Activated T-helper 17 cell treated with anti-CD3 and anti-CD28 coated beads, Interleukin-2, amount 50 U/mL, for 72 hours (primary cell): ENCODE measurements around the gene OSGEP. TPM values are rescaled to one million over a fixed set of nuclear protein-coding genes. Genes with fewer than 3 reads are reported as not detected.
A peak's percentile ranks its signal among the peaks of the same experiment; 100 is the strongest.

ENCODE experiments used
- ATAC-seq: fragments of 150-1000 bp; cut with Tn5 transposase; replicated peaks from 2 replicates; pipeline ENCODE4 v1.10.0; 2021; ENCODE audit warnings: mild to moderate bottlenecking, moderate library complexity
- H3K27ac Mint-ChIP-seq: one replicate; pipeline ENCODE4 v1.8.0; 2022; ENCODE audit warnings: mixed read lengths
- H3K27me3 Mint-ChIP-seq: one replicate; pipeline ENCODE4 v1.8.0; 2022; ENCODE audit warnings: mixed read lengths
- H3K36me3 Mint-ChIP-seq: one replicate; pipeline ENCODE4 v1.8.0; 2022; ENCODE audit warnings: low read depth, mild to moderate bottlenecking, mixed read lengths
- H3K4me1 Mint-ChIP-seq: one replicate; pipeline ENCODE4 v1.8.0; 2022; ENCODE audit warnings: mixed read lengths
- H3K4me3 Mint-ChIP-seq: one replicate; pipeline ENCODE4 v1.8.0; 2022; ENCODE audit warnings: mild to moderate bottlenecking, mixed read lengths
- H3K9me3 Mint-ChIP-seq: one replicate; pipeline ENCODE4 v1.8.0; 2022; ENCODE audit warnings: mixed read lengths
- total RNA-seq, 2 donors: library from RNA; stranded (reverse); gene quantifications; one replicate each; pipeline ENCODE4 v1.2.3, GENCODE V29; 2022

OSGEP gene
- total RNA-seq, 2 donors from 2014 or later, result 40.5 to 42.3 TPM

DNA sequence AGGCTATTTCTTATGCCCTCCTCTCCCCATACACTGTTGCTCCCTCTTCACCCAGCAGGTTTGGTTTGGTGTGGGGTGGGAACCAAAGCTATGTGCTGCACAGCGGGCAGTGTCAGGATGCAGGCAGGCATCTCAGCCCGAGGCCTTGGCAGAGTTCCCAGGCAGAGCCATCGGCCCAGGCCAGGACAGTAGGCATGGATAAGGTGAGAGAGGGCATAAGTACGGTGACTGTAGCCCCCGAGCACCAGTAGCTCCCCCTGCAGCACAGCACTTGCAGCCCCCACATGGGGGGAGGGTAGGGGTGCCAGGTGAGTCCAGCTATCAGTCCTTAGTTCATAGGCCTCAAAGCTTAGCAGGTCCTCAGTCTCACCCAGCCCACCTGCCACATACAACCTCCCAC lies 25.8 kb downstream of the OSGEP start:
- no peak for ATAC-seq
- Mint-ChIP-seq H3K4me1 (peaks cover 11% of the 10 kb centered on the region), H3K36me3 (no peaks in the 10 kb centered on the region), H3K27me3 (no peaks in the 10 kb centered on the region), H3K9me3 (no peaks in the 10 kb centered on the region), H3K27ac (peak overlapping the region; percentile 59), H3K4me3 (no peak overlapping the region)

DNA sequence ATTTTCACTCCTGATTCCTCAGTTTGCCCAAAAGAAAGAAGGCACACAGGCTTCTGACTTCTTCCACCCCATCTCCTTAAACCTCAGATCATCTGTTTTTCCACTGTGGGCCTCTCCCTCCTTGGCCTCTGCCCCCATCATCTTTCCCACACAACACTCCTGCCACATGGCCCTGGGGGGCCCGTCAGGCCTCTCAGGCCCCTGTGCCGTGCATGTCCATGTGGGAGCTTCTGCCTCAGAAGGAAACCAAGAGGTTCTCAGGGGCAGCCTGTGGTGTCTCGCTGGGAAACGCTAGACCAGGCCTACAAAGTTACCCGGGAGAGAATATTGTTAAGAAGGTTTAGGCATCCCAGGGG lies 26.6 kb downstream of the OSGEP start:
- peak overlapping the region; percentile 59 for H3K27ac Mint-ChIP-seq
- no peaks in the 10 kb centered on the region for H3K27me3 Mint-ChIP-seq
- peak overlapping the region; percentile 56 for H3K4me3 Mint-ChIP-seq
- H3K4me1 Mint-ChIP-seq, result peaks cover 11% of the 10 kb centered on the region
- peak; percentile 18 for ATAC-seq
- no peaks in the 10 kb centered on the region for H3K9me3 Mint-ChIP-seq
- H3K36me3 Mint-ChIP-seq, result no peaks in the 10 kb centered on the region

- H3K36me3 Mint-ChIP-seq, result no peaks in the 10 kb centered on the region
- H3K27ac Mint-ChIP-seq, result peak overlapping the region; percentile 59
- H3K9me3 Mint-ChIP-seq, result no peaks in the 10 kb centered on the region
- H3K4me3 Mint-ChIP-seq, result peak overlapping the region; percentile 56
- peak; percentile 79 for ATAC-seq
- H3K27me3 Mint-ChIP-seq, result no peaks in the 10 kb centered on the region
- H3K4me1 Mint-ChIP-seq, result peaks cover 11% of the 10 kb centered on the region
Measured at GRCh38 chr14:20427231-20428009, 27.2 kb downstream of the OSGEP start.

DNA sequence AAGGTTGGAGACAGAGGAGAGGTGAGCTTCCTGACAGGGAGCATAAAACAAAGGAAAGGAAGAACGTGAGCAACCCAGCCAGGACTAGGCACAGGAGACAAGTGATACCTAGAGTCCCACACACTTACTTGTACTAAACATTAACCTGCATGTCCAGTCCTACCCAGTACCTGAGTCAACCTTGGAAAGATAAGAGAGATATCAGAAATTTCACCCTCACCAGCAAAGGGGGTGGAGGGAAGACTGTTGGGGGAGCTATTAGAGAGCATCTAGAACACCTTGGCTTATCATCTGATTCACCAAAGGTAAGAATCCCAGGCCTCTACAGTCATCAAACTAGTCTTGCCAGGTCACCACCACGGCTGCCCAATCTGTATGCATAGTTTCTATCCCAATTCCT lies 29.8 kb downstream of the OSGEP start:
- ATAC-seq, result no peak
- no peaks in the 10 kb centered on the region for H3K36me3 Mint-ChIP-seq
- peaks cover 11% of the 10 kb centered on the region for H3K4me1 Mint-ChIP-seq
- H3K4me3 Mint-ChIP-seq, result no peak overlapping the region
- no peak overlapping the region for H3K27ac Mint-ChIP-seq
- H3K27me3 Mint-ChIP-seq, result no peaks in the 10 kb centered on the region
- H3K9me3 Mint-ChIP-seq, result no peaks in the 10 kb centered on the region

DNA sequence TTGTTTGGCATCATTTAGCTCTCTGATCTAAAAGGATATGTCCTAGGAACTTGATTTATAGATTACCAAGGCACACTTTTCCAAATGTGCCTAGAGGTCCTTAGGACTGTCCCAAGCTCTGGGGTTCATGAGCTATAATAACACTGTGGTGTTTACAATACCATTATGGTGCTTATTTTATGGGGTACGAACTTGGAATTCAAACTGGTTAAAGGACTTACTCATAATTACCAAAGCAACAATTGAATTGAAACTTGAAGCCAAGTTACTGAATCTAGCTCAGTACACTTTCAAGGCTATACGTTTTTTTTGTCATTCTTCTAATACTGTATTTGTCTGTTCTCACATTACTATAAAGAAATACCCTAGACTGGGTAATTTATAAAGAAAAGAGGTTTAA lies 31.7 kb downstream of the OSGEP start:
- Mint-ChIP-seq H3K4me3 (no peak overlapping the region), H3K27ac (no peak overlapping the region), H3K36me3 (no peaks in the 10 kb centered on the region), H3K9me3 (no peaks in the 10 kb centered on the region), H3K27me3 (no peaks in the 10 kb centered on the region), H3K4me1 (peaks cover 9% of the 10 kb centered on the region)
- ATAC-seq, result no peak

DNA sequence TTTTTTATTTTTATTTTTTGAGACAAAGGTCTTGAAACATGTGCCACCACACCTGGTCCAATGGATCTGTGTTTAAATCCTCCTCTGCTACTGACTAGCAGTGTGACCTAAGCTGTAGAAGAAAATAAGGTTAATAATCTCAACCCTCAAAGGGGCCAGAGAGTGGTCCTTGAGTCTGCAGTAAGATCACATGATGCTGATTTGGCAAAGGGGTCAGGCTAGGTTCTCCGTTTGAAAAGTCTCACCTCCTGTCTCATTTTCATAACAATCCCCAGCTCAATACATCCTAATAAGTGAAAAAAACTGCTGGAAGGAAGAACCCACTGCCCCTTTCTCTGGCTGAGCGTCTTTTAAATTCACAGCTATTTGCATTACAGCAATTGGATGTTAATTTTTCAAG lies 33.3 kb downstream of the OSGEP start:
- no peaks in the 10 kb centered on the region for H3K36me3 Mint-ChIP-seq
- ATAC-seq, result no peak
- no peak overlapping the region for H3K27ac Mint-ChIP-seq
- H3K4me1 Mint-ChIP-seq, result peaks cover under 1% of the 10 kb centered on the region
- H3K27me3 Mint-ChIP-seq, result no peaks in the 10 kb centered on the region
- H3K4me3 Mint-ChIP-seq, result no peak overlapping the region
- no peaks in the 10 kb centered on the region for H3K9me3 Mint-ChIP-seq

GRCh38 chr14:20419419-20419818 lies 35.2 kb downstream of the OSGEP start:
- Mint-ChIP-seq H3K27ac (peak overlapping the region; percentile 56), H3K27me3 (no peaks in the 10 kb centered on the region), H3K4me3 (no peak overlapping the region), H3K4me1 (peaks cover 11% of the 10 kb centered on the region), H3K9me3 (no peaks in the 10 kb centered on the region), H3K36me3 (no peaks in the 10 kb centered on the region)
- no peak for ATAC-seq

DNA sequence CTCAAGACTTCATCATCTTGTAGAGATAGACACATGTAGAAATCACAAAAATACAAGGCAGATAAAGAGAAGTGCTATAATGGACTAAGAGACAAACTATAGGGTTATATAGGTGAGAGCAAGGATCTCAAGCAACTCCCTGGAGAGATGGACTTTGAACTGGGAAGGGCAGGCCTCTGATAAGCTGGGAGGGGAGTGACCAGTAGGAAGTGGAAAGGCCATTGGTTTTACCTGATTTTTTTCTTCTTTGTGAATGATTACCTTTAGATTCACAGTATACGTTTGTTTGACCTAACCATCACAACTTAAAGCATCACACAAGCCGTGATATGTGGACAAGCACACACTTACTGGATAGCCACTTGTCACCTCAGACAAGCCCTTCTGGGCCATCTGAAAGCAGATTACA lies 36.1 kb downstream of the OSGEP start:
- H3K27ac Mint-ChIP-seq, result no peak overlapping the region
- H3K4me3 Mint-ChIP-seq, result no peak overlapping the region
- peaks cover 16% of the 10 kb centered on the region for H3K4me1 Mint-ChIP-seq
- ATAC-seq, result no peak
- no peaks in the 10 kb centered on the region for H3K9me3 Mint-ChIP-seq
- no peaks in the 10 kb centered on the region for H3K27me3 Mint-ChIP-seq
- H3K36me3 Mint-ChIP-seq, result peaks cover 4% of the 10 kb centered on the region

GRCh38 chr14:20417250-20418186 lies 37.1 kb downstream of the OSGEP start:
- Mint-ChIP-seq H3K27ac (no peak overlapping the region), H3K9me3 (no peaks in the 10 kb centered on the region), H3K36me3 (peaks cover 11% of the 10 kb centered on the region), H3K4me3 (no peak overlapping the region), H3K27me3 (no peaks in the 10 kb centered on the region), H3K4me1 (peaks cover 17% of the 10 kb centered on the region)
- ATAC-seq, result no peak

- Mint-ChIP-seq H3K9me3 (no peaks in the 10 kb centered on the region), H3K27me3 (no peaks in the 10 kb centered on the region), H3K27ac (peak overlapping the region; percentile 5), H3K36me3 (peaks cover 18% of the 10 kb centered on the region), H3K4me3 (peak overlapping the region; percentile 19), H3K4me1 (peaks cover 19% of the 10 kb centered on the region)
- no peak for ATAC-seq
Measured at GRCh38 chr14:20416223-20416622, 38.4 kb downstream of the OSGEP start.

- Mint-ChIP-seq H3K9me3 (no peaks in the 10 kb centered on the region), H3K4me1 (peaks cover 24% of the 10 kb centered on the region), H3K36me3 (peaks cover 23% of the 10 kb centered on the region), H3K27me3 (no peaks in the 10 kb centered on the region), H3K4me3 (peak overlapping the region; percentile 19), H3K27ac (peak overlapping the region; percentile 5)
- ATAC-seq, result peak; percentile 28
Measured at GRCh38 chr14:20415782-20416206, 38.8 kb downstream of the OSGEP start.

- Mint-ChIP-seq H3K9me3 (no peaks in the 10 kb centered on the region), H3K27ac (peak overlapping the region; percentile 97), H3K36me3 (peaks cover 31% of the 10 kb centered on the region), H3K4me3 (peak overlapping the region; percentile 95), H3K27me3 (no peaks in the 10 kb centered on the region), H3K4me1 (peaks cover 30% of the 10 kb centered on the region)
- ATAC-seq, result peak; percentile 58
Measured at GRCh38 chr14:20413744-20414082, 40.9 kb downstream of the OSGEP start.

GRCh38 chr14:20412876-20413743 lies 41.5 kb downstream of the OSGEP start, which contains the start of gene TEP1:
TEP1 (minus strand) TSS chr14:20413501; CDS start chr14:20408439, 5,062 bp downstream.
- H3K27me3 Mint-ChIP-seq, result no peaks in the 10 kb centered on the region
- H3K4me1 Mint-ChIP-seq, result peaks cover 30% of the 10 kb centered on the region
- ATAC-seq, result peak; percentile 84
- H3K4me3 Mint-ChIP-seq, result peak within 1 kb of the TSS; percentile 95
- H3K36me3 Mint-ChIP-seq, result peaks cover 35% of the 10 kb centered on the region
- peak within 1 kb of the TSS; percentile 97 for H3K27ac Mint-ChIP-seq
- H3K9me3 Mint-ChIP-seq, result no peaks in the 10 kb centered on the region

DNA sequence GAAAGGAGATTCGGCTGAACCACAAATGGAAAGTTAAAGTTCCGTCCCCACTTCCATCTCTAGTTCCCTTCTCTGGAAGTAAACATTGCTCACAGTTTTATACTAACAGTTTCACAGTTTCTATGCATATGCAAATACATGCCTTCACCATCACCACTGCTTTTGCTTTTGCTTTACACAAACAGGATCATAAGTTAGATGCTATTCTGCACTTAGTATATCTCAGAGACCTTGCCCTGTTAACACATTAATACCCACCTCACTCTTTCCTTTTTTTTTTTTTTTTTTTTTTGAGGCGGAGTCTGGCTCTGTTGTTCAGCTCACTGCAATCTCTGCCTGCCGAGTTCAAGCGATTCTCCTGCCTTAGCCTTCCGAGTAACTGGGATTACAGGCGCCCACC lies 42.2 kb downstream of the OSGEP start:
- peak overlapping the region; percentile 97 for H3K27ac Mint-ChIP-seq
- H3K4me1 Mint-ChIP-seq, result peaks cover 30% of the 10 kb centered on the region

More for the DNA sequence above, 42.2 kb downstream of the OSGEP start:
- Mint-ChIP-seq H3K4me3 (peak overlapping the region; percentile 95), H3K27me3 (no peaks in the 10 kb centered on the region), H3K9me3 (no peaks in the 10 kb centered on the region), H3K36me3 (peaks cover 42% of the 10 kb centered on the region)
- peak; percentile 47 for ATAC-seq
